ENCODE data around the gene CREBBP. TPM values are rescaled to one million over a fixed set of nuclear protein-coding genes. Genes with fewer than 3 reads are reported as not detected.

The CREBBP gene
- total RNA-seq, 1 experiment from 2014 or later = 79.1 TPM

GRCh38 chr16:3842994-3843393, 37.5 kb downstream of the CREBBP start:
- Histone ChIP-seq H3K14ac (ENCODE audit: insufficient read depth, low read length) (no peak overlapping the region), H2BK120ac (ENCODE audit: low read depth, low read length, poor library complexity, severe bottlenecking) (no peak overlapping the region), H4K20me1 (ENCODE audit: control insufficient read depth, insufficient read depth, insufficient read length) (no peaks in the 10 kb centered on the region), H3T11ph (ENCODE audit: low read length) (no peak overlapping the region), H4K91ac (ENCODE audit: insufficient read length, low read depth, low read length) (no peak overlapping the region), H2BK12ac (ENCODE audit: insufficient read length, low read depth, low read length) (no peak overlapping the region), H3K27ac (ENCODE audit: insufficient read length, low read depth, low read length) (no peak overlapping the region), H3K9me3 (ENCODE audit: control insufficient read depth, low read depth, low read length) (no peaks in the 10 kb centered on the region), H3K27me3 (ENCODE audit: insufficient read depth, low read length) (no peaks in the 10 kb centered on the region), H3K18ac (ENCODE audit: insufficient read length, low read depth, low read length) (no peak overlapping the region), H3K79me2 (ENCODE audit: insufficient read depth, low read length) (peaks cover 8% of the 10 kb centered on the region; the same call in 1 of the 2 replicates), H3K4me1 (ENCODE audit: insufficient read depth, low read length) (no peaks in the 10 kb centered on the region), H3K56ac (ENCODE audit: insufficient read length, low read depth, low read length) (no peak overlapping the region), H2BK5ac (ENCODE audit: insufficient read length, low read length) (no peak overlapping the region), H4K5ac (ENCODE audit: insufficient read length, low read depth, low read length) (no peak overlapping the region), H3K23ac (ENCODE audit: insufficient read length, low read depth, low read length) (no peak overlapping the region), H4K8ac (replicated peaks; ENCODE audit: insufficient read length, low read depth, low read length) (no peak overlapping the region), H2BK20ac (ENCODE audit: low read depth, low read length, poor library complexity, severe bottlenecking) (no peak overlapping the region), H2AK5ac (ENCODE audit: insufficient read length, low read length) (no peak overlapping the region), H3K23me2 (ENCODE audit: insufficient read length, low read depth, low read length, poor library complexity, severe bottlenecking) (no peaks in the 10 kb centered on the region), H3K79me1 (ENCODE audit: insufficient read depth, low read depth, low read length, poor library complexity, severe bottlenecking) (peaks cover 6% of the 10 kb centered on the region), H3K4ac (ENCODE audit: low read depth, low read length) (no peak overlapping the region), H3K4me2 (ENCODE audit: insufficient read depth, insufficient read length, low read length) (no peak overlapping the region), H2AFZ (ENCODE audit: low read length) (no peak overlapping the region), H3K9ac (ENCODE audit: extremely low read depth, insufficient read length, low read length) (no peak overlapping the region), H2BK15ac (ENCODE audit: low read depth, low read length) (no peak overlapping the region)
- no peaks in the 10 kb centered on the region for H3K9me3 Mint-ChIP-seq
- no peaks in the 10 kb centered on the region; the same call in 1 of the 2 replicates for H3K27me3 Mint-ChIP-seq (ENCODE audit: low read depth)
- peaks cover 38% of the 10 kb centered on the region in 2 experiments for H3K4me1 Mint-ChIP-seq
- TF ChIP-seq CTCF (conservative IDR thresholded peaks at IDR 0.05) = no peak
- H3K27ac Mint-ChIP-seq = no peak overlapping the region
- DNase-seq = no peak
- WGBS (ENCODE audit: extremely low coverage, insufficient read length, low lambda C conversion rate) = no CpG with 5 or more reads among the region's 3 CpGs
- no peak overlapping the region for H3K4me3 Mint-ChIP-seq
- H3K36me3 Mint-ChIP-seq (ENCODE audit: insufficient read depth in 1 of 3, low read depth in 3 of 3) = peaks cover 0 to 7% (median 5%) of the 10 kb centered on the region in 3 experiments; a peak in 5 of 7 replicates

All from H9 (cell line).